B cell (primary cell): Measurements from ENCODE around the gene PNPLA1. TPM values are rescaled to one million over a fixed set of nuclear protein-coding genes. Genes with fewer than 3 reads are reported as not detected.

Experiments
- ATAC-seq: fragments of 200-7000 bp; cut with Tn5 transposase; one replicate; pipeline ENCODE4 v1.10.0; 2021; ENCODE audit warnings: low read depth, mild to moderate bottlenecking, moderate number of reproducible peaks, moderate library complexity
- CTCF ChIA-PET: fragments of 350-600 bp; sonication (Branson Sonifier 250); formaldehyde crosslinking; loops from one replicate; lab custom pipeline; 2021; ENCODE audit warnings: antibody characterized with exemption, inconsistent platforms; lab: Charles Lee
- POLR2A ChIA-PET: fragments of 350-600 bp; sonication (Branson Sonifier 250); formaldehyde crosslinking; loops from one replicate; lab custom pipeline; 2021; ENCODE audit warnings: antibody characterized with exemption; lab: Charles Lee
- DNase-seq: peaks from one replicate; pipeline ENCODE4 v3.0.0; 2013
- H2AFZ ChIP-seq: 2 replicates; pipeline ENCODE4 v1.6.1; 2012; ENCODE audit warnings: mild to moderate bottlenecking, low read depth, low read length; ENCODE audit not compliant: insufficient read depth, poor library complexity, severe bottlenecking
- H3K27ac ChIP-seq, 2 donors: 1 replicate in 1 of 2; 2 replicates in 1 of 2; pipeline ENCODE4 v1.5.1; 2012 to 2013; ENCODE audit warnings: low read length in 2 of 2, mild to moderate bottlenecking in 2 of 2, moderate library complexity in 1 of 2
- H3K27me3 ChIP-seq, 4 experiments: fragments of 200-600 bp in 1 of 4; sonication (generic) in 1 of 4; replicated peaks in 1 of 4; 1 replicate in 2 of 4; 2 replicates in 2 of 4; pipeline versions ENCODE4 v1.6.1 to v1.7.0; 2013 to 2016; ENCODE audit warnings: low read length in 3 of 4, mild to moderate bottlenecking in 2 of 4, mixed read lengths in 1 of 4, moderate library complexity in 1 of 4; ENCODE audit not compliant: insufficient read depth in 4 of 4, control insufficient read depth in 3 of 4; ENCODE audit errors: control extremely low read depth in 1 of 4
- H3K36me3 ChIP-seq, 2 experiments: replicated peaks in 1 of 2; 1 replicate in 1 of 2; 2 replicates in 1 of 2; pipeline versions ENCODE4 v1.6.1 to v1.7.1; 2013; ENCODE audit warnings: low read length in 1 of 2; ENCODE audit not compliant: insufficient read depth in 2 of 2, control insufficient read depth in 1 of 2; ENCODE audit errors: control extremely low read depth in 1 of 2, extremely low read depth in 1 of 2
- H3K4me1 ChIP-seq, 2 donors: fragments of 200-600 bp in 1 of 2; sonication (generic) in 1 of 2; 1 replicate in 1 of 2; 2 replicates in 1 of 2; pipeline versions ENCODE4 v1.5.1 to v1.6.1; 2013 to 2017; ENCODE audit warnings: low read length in 2 of 2; ENCODE audit not compliant: control insufficient read depth in 2 of 2, insufficient read depth in 2 of 2
- H3K4me2 ChIP-seq: replicated peaks from 2 replicates; pipeline ENCODE3; 2012; ENCODE audit warnings: mild to moderate bottlenecking, low read depth, low read length; ENCODE audit not compliant: poor library complexity, severe bottlenecking
- H3K4me3 ChIP-seq, 5 experiments: fragments of 200-600 bp in 1 of 5; sonication (generic) in 1 of 5; 1 replicate in 3 of 5; 2 replicates in 2 of 5; pipeline versions ENCODE4 v1.5.1 to v1.7.0; 2011 to 2016; ENCODE audit warnings: low read length in 4 of 5, mild to moderate bottlenecking in 4 of 5, low read depth in 2 of 5, control low read depth in 1 of 5, moderate library complexity in 1 of 5; ENCODE audit not compliant: insufficient read depth in 1 of 5; ENCODE audit errors: control extremely low read depth in 1 of 5, extremely low read depth in 1 of 5
- H3K79me2 ChIP-seq: fragments of 200-600 bp; sonication (generic); one replicate; pipeline ENCODE4 v1.6.0; 2016; ENCODE audit warnings: low read length; ENCODE audit not compliant: control insufficient read depth, insufficient read depth
- H3K9ac ChIP-seq: fragments of 200-600 bp; sonication (generic); 2 replicates; pipeline ENCODE4 v1.6.1; 2017; ENCODE audit warnings: mild to moderate bottlenecking, low read length, moderate library complexity
- H3K9me3 ChIP-seq, 3 donors: one replicate each; pipeline versions ENCODE4 v1.6.1 to v1.7.1; 2013; ENCODE audit warnings: low read length in 2 of 3; ENCODE audit not compliant: control insufficient read depth in 2 of 3, insufficient read depth in 1 of 3; ENCODE audit errors: control extremely low read depth in 1 of 3
- H4K20me1 ChIP-seq: 2 replicates; pipeline ENCODE4 v1.6.0; 2012; ENCODE audit warnings: mild to moderate bottlenecking, low read length; ENCODE audit not compliant: insufficient read depth, control insufficient read depth, poor library complexity, severe bottlenecking
- H3K27ac Mint-ChIP-seq: one replicate; pipeline ENCODE4 v1.8.0; 2021; ENCODE audit warnings: mixed read lengths
- H3K27me3 Mint-ChIP-seq: one replicate; pipeline ENCODE4 v1.8.0; 2021; ENCODE audit warnings: mixed read lengths
- H3K4me1 Mint-ChIP-seq: one replicate; pipeline ENCODE4 v1.8.0; 2021; ENCODE audit warnings: mixed read lengths
- H3K4me3 Mint-ChIP-seq: one replicate; pipeline ENCODE4 v1.8.0; 2021; ENCODE audit warnings: mixed read lengths
- H3K9me3 Mint-ChIP-seq: one replicate; pipeline ENCODE4 v1.8.0; 2022; ENCODE audit warnings: mixed read lengths; ENCODE audit not compliant: insufficient read depth
- CTCF ChIP-seq: fragments of 200-600 bp; IDR thresholded peaks from one replicate; pipeline ENCODE4 v1.8.0; 2022; ENCODE audit warnings: antibody characterized with exemption, mild to moderate bottlenecking
- EZH2 ChIP-seq: IDR thresholded peaks from 2 replicates; pipeline ENCODE4 v1.6.1; 2012; ENCODE audit warnings: borderline replicate concordance, low read depth, mild to moderate bottlenecking, moderate library complexity, low read length; ENCODE audit not compliant: insufficient read depth, poor library complexity, severe bottlenecking
- WGBS: methylation state at CpG from one replicate; pipeline ENCODE4 v1.1.5; 2013; ENCODE audit warnings: missing lambda C conversion rate; ENCODE audit not compliant: insufficient coverage; 5-methylcytosine and 5-hydroxymethylcytosine counted together
- intact Hi-C: fragments of 100-400 bp; cut with micrococcal nuclease; formaldehyde crosslinking; loops from one replicate; pipeline ENCODE4 v1.10.0; 2022
- polyA plus RNA-seq: library from polyadenylated mRNA; depleted of rRNA; stranded (reverse); fragments of >200 nt; gene quantifications from 2 replicates; pipeline ENCODE4 v1.2.3, GENCODE V29; 2012
- total RNA-seq, 2 donors: library from RNA; stranded (reverse); fragments of 120-200 nt in 1 of 2; gene quantifications; 1 replicate in 1 of 2; 2 replicates in 1 of 2; pipeline versions ENCODE4 v1.2.3 to v1.2.4, GENCODE V29; 2013 to 2022

Gene PNPLA1
- total and polyA plus RNA-seq, 2 donors (not counting 1 experiment from before 2014, with no cell fraction given) = 0.12 TPM; not detected in 1

GRCh38 chr6:36309900-36310299 lies 40.0 kb downstream of the PNPLA1 start:
- no peak for DNase-seq
- Mint-ChIP-seq H3K4me1 (peaks cover 22% of the 10 kb centered on the region), H3K27me3 (no peaks in the 10 kb centered on the region), H3K27ac (no peak overlapping the region), H3K4me3 (no peak overlapping the region), H3K9me3 (no peaks in the 10 kb centered on the region)
- Histone ChIP-seq H3K36me3 (no peaks in the 10 kb centered on the region), H3K9ac (no peak overlapping the region), H2AFZ (no peak overlapping the region), H3K4me3 (no peak overlapping the region), H3K27ac (no peak overlapping the region), H3K4me2 (no peak overlapping the region), H3K4me1 (peaks cover 10 to 20% of the 10 kb centered on the region in 2 donors), H3K9me3 (peaks cover 0 to 4% (median 0%) of the 10 kb centered on the region in 3 donors), H4K20me1 (no peaks in the 10 kb centered on the region), H3K27me3 (no peaks in the 10 kb centered on the region), H3K79me2 (no peaks in the 10 kb centered on the region)
- POLR2A ChIA-PET = no interaction called here
- 100% methylated on average over 2 of the region's 2 CpGs for WGBS
- intact Hi-C loops = no loop called here
- CTCF ChIA-PET = interaction anchor here (1.1 to 2.2 kb wide), 2 partner anchors 10 to 11 kb away, joined by 3 to 5 read pairs; no protein-coding TSS in a partner anchor
- ATAC-seq = no peak
- TF ChIP-seq EZH2 (no peak), CTCF (no peak)

- DNase-seq (peak; percentile 47), ATAC-seq (peak; percentile 58)
- Histone ChIP-seq H3K9ac (peak overlapping the region; percentile 40), H3K36me3 (no peaks in the 10 kb centered on the region), H3K27ac (no peak overlapping the region), H3K79me2 (no peaks in the 10 kb centered on the region), H4K20me1 (no peaks in the 10 kb centered on the region), H3K4me3 (no peak overlapping the region), H3K4me1 (peaks cover 10 to 20% of the 10 kb centered on the region in 2 donors), H3K9me3 (peaks cover 0 to 4% (median 0%) of the 10 kb centered on the region in 3 donors), H2AFZ (no peak overlapping the region), H3K27me3 (no peaks in the 10 kb centered on the region), H3K4me2 (peak overlapping the region; percentile 52)
- POLR2A ChIA-PET = no interaction called here
- Mint-ChIP-seq H3K27ac (no peak overlapping the region), H3K27me3 (no peaks in the 10 kb centered on the region), H3K4me3 (peak overlapping the region; percentile 13), H3K9me3 (no peaks in the 10 kb centered on the region), H3K4me1 (peaks cover 22% of the 10 kb centered on the region)
- CTCF ChIA-PET = interaction anchor here (0.7 to 3.5 kb wide), 5 partner anchors 11 to 46 kb away, joined by 3 to 24 read pairs (median 3); no protein-coding TSS in a partner anchor
- WGBS = 7% methylated on average over 5 of the region's 8 CpGs
- intact Hi-C loops = no loop called here
- TF ChIP-seq EZH2 (no peak), CTCF (no peak)
Measured at GRCh38 chr6:36312854-36313648, 43.2 kb downstream of the PNPLA1 start.
